GM12878 (cell line): ENCODE measurements around the gene HLA-DPB1. TPM values are rescaled to one million over a fixed set of nuclear protein-coding genes. Genes with fewer than 3 reads are reported as not detected.

Experiments
- BMI1 ChIP-seq: fragments of 450-650 bp; IDR thresholded peaks from 2 replicates; pipeline ENCODE4 v1.6.1; 2016; ENCODE audit warnings: mild to moderate bottlenecking, moderate library complexity, borderline replicate concordance
- EGR1 ChIP-seq, 2 experiments: IDR thresholded peaks; 1 replicate in 1 of 2; 2 replicates in 1 of 2; pipeline ENCODE4 v1.6.1; 2011 to 2012; ENCODE audit warnings: low read depth in 2 of 2, low read length in 2 of 2, borderline replicate concordance in 1 of 2, mild to moderate bottlenecking in 1 of 2, moderate library complexity in 1 of 2
- HSF1 ChIP-seq: fragments of 150-350 bp; IDR thresholded peaks from 2 replicates; pipeline ENCODE4 v1.6.1; 2014; ENCODE audit warnings: mild to moderate bottlenecking, low read depth, low read length
- IRF3 ChIP-seq: fragments of 450-650 bp; IDR thresholded peaks from 2 replicates; pipeline ENCODE4 v1.6.1; 2014; ENCODE audit warnings: mild to moderate bottlenecking
- IRF4 ChIP-seq: IDR thresholded peaks from 2 replicates; pipeline ENCODE4 v1.6.1; 2011; ENCODE audit warnings: low read depth, low read length
- MTA3 ChIP-seq: IDR thresholded peaks from 2 replicates; pipeline ENCODE4 v1.6.1; 2012; ENCODE audit warnings: low read length, inconsistent platforms, borderline replicate concordance
- NBN ChIP-seq: fragments of 450-650 bp; IDR thresholded peaks from 2 replicates; pipeline ENCODE4 v1.6.1; 2016
- PML ChIP-seq: IDR thresholded peaks from 2 replicates; pipeline ENCODE4 v1.6.1; 2012; ENCODE audit warnings: low read length, inconsistent platforms
- POLR2A ChIP-seq: IDR thresholded peaks from 2 replicates; pipeline ENCODE4 v1.6.1; 2011; ENCODE audit warnings: low read depth, mild to moderate bottlenecking, low read length
- SMARCA5 ChIP-seq: fragments of 450-650 bp; IDR thresholded peaks from 2 replicates; pipeline ENCODE4 v1.6.1; 2017; ENCODE audit warnings: mild to moderate bottlenecking
- SP1 ChIP-seq: IDR thresholded peaks from one replicate; pipeline ENCODE4 v1.6.1; 2011; ENCODE audit warnings: low read depth, low read length
- SPI1 ChIP-seq: IDR thresholded peaks from 2 replicates; pipeline ENCODE4 v1.6.1; 2011; ENCODE audit warnings: low read depth, mild to moderate bottlenecking, low read length, moderate library complexity, borderline replicate concordance; ENCODE audit not compliant: insufficient read depth
- SREBF2 ChIP-seq: IDR thresholded peaks from 2 replicates; pipeline ENCODE4 v1.6.1; 2012; ENCODE audit warnings: mild to moderate bottlenecking, low read length
- SUZ12 ChIP-seq: fragments of 200-600 bp; sonication (generic); IDR thresholded peaks from one replicate; pipeline ENCODE4 v1.6.1; 2018; ENCODE audit warnings: antibody characterized with exemption, mild to moderate bottlenecking; ENCODE audit not compliant: unreplicated experiment
- YBX1 ChIP-seq: fragments of 450-650 bp; IDR thresholded peaks from 2 replicates; pipeline ENCODE4 v1.6.1; 2016; ENCODE audit warnings: antibody characterized with exemption
- ZNF274 ChIP-seq: IDR thresholded peaks from one replicate; pipeline ENCODE4 v1.8.0; 2011; ENCODE audit not compliant: insufficient read length, insufficient read depth
- polyA plus RNA-seq, 11 experiments: library from polyadenylated mRNA; depleted of rRNA in 4 of 11; unstranded in 6 of 11; stranded (reverse) in 5 of 11; fragments of >200 nt; fragmentation: Nextera tagmentation in 4 of 11; fragmentation: Illumina TruSeq in 1 of 11; extraction: Ambion mirVana in 4 of 11; extraction: Trizol in 1 of 11; gene quantifications; 1 replicate in 1 of 11; 2 replicates in 10 of 11; pipeline versions ENCODE4 v1.2.1 to v1.2.3, GENCODE V29; 2011 to 2016; ENCODE audit warnings: inconsistent platforms in 2 of 11, missing spikeins in 2 of 11, low read depth in 1 of 11
- total RNA-seq, 4 experiments: library from RNA; depleted of rRNA in 3 of 4; stranded (reverse); fragments of >200 nt in 3 of 4; fragmentation: Illumina TruSeq in 1 of 4; extraction: Trizol in 1 of 4; gene quantifications; 2 replicates each; pipeline versions ENCODE4 v1.2.1 to v1.2.3, GENCODE V29; 2013 to 2021
- TF ChIP-seq, protein P1 (sequence below): fragments of 450-650 bp; formaldehyde crosslinking; IDR thresholded peaks from 2 replicates; pipeline ENCODE4 v1.4.0; 2020; ENCODE audit warnings: mild to moderate bottlenecking, moderate library complexity
- TF ChIP-seq, protein P2 (sequence below): fragments of 450-650 bp; formaldehyde crosslinking; IDR thresholded peaks from 2 replicates; pipeline ENCODE4 v1.5.0; 2022; ENCODE audit warnings: mild to moderate bottlenecking, missing genetic modification characterization

HLA-DPB1 gene
- total and polyA plus RNA-seq, 10 of the 15 experiments (the other 5 are each of a cell fraction or from before 2014, with no cell fraction given) = 101 to 675 (median 352) TPM

DNA sequence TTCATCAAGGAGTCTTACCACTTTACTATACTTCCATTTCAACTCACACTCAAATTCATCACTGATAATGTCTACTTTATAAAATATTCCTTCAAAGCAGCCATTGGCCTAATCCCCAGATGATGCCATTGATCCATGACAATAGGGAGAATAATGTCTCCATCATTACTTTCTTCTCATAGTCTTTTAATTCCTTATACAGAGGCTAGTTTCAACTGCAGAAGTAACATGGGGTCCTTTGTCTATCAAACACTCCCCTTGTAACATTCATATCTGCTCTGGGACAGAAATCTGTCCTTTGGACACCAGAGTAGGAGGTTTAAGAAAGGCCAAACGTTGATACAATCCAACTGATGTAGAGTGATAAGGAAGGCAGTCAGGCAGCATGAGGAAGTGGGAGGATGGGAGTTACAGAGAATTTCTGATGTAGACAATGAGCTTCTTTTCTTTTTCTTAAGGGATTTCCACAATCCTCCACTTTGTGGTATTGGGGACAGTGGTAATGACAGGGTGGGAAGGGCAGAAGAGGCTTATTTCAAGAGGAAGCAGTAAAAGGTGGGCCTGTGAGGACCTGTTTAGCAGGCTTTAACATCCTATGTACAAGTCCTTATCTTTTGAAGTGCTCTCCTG, 47.5 kb upstream of the HLA-DPB1 start (continued):
- TF ChIP-seq, protein P1, sequence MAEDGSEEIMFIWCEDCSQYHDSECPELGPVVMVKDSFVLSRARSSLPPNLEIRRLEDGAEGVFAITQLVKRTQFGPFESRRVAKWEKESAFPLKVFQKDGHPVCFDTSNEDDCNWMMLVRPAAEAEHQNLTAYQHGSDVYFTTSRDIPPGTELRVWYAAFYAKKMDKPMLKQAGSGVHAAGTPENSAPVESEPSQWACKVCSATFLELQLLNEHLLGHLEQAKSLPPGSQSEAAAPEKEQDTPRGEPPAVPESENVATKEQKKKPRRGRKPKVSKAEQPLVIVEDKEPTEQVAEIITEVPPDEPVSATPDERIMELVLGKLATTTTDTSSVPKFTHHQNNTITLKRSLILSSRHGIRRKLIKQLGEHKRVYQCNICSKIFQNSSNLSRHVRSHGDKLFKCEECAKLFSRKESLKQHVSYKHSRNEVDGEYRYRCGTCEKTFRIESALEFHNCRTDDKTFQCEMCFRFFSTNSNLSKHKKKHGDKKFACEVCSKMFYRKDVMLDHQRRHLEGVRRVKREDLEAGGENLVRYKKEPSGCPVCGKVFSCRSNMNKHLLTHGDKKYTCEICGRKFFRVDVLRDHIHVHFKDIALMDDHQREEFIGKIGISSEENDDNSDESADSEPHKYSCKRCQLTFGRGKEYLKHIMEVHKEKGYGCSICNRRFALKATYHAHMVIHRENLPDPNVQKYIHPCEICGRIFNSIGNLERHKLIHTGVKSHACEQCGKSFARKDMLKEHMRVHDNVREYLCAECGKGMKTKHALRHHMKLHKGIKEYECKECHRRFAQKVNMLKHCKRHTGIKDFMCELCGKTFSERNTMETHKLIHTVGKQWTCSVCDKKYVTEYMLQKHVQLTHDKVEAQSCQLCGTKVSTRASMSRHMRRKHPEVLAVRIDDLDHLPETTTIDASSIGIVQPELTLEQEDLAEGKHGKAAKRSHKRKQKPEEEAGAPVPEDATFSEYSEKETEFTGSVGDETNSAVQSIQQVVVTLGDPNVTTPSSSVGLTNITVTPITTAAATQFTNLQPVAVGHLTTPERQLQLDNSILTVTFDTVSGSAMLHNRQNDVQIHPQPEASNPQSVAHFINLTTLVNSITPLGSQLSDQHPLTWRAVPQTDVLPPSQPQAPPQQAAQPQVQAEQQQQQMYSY (CRISPR knock-in tag) = 0 out of 2 replicates have a peak, but pooled peaks have one; percentile 49
- no peak for TF ChIP-seq EGR1 (IDR thresholded peaks at IDR 0.05; ENCODE audit: borderline replicate concordance in 1 of 2, low read depth in 2 of 2, low read length in 2 of 2)
- no peak for TF ChIP-seq SREBF2
- 0 out of 2 replicates have a peak, but pooled peaks have one; percentile 34 for TF ChIP-seq MTA3
- no peak for TF ChIP-seq YBX1
- no peak for TF ChIP-seq ZNF274
- 0 out of 2 replicates have a peak, but pooled peaks have one; percentile 29 for TF ChIP-seq BMI1
- no peak for TF ChIP-seq SP1
- TF ChIP-seq PML = no peak; the same call in 1 of the 2 replicates
- no peak for TF ChIP-seq IRF3
- TF ChIP-seq IRF4 = no peak
- peak; percentile 71 for TF ChIP-seq SMARCA5
- TF ChIP-seq NBN = no peak; the same call in 1 of the 2 replicates
- TF ChIP-seq HSF1 = no peak
- TF ChIP-seq, protein P2, sequence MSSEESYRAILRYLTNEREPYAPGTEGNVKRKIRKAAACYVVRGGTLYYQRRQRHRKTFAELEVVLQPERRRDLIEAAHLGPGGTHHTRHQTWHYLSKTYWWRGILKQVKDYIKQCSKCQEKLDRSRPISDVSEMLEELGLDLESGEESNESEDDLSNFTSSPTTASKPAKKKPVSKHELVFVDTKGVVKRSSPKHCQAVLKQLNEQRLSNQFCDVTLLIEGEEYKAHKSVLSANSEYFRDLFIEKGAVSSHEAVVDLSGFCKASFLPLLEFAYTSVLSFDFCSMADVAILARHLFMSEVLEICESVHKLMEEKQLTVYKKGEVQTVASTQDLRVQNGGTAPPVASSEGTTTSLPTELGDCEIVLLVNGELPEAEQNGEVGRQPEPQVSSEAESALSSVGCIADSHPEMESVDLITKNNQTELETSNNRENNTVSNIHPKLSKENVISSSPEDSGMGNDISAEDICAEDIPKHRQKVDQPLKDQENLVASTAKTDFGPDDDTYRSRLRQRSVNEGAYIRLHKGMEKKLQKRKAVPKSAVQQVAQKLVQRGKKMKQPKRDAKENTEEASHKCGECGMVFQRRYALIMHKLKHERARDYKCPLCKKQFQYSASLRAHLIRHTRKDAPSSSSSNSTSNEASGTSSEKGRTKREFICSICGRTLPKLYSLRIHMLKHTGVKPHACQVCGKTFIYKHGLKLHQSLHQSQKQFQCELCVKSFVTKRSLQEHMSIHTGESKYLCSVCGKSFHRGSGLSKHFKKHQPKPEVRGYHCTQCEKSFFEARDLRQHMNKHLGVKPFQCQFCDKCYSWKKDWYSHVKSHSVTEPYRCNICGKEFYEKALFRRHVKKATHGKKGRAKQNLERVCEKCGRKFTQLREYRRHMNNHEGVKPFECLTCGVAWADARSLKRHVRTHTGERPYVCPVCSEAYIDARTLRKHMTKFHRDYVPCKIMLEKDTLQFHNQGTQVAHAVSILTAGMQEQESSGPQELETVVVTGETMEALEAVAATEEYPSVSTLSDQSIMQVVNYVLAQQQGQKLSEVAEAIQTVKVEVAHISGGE (CRISPR knock-in tag) = no peak
- TF ChIP-seq POLR2A = peak; percentile 23; the same call in 1 of the 2 replicates
- TF ChIP-seq SPI1 = peak; percentile 78
- TF ChIP-seq SUZ12 = no peak
